CD4-positive, alpha-beta T cell treated with Interferon gamma for 1 hour (primary cell): Measurements from ENCODE around the gene ZNF91.
"Not testable (repeated sequence)": the region's sequence is repeated elsewhere in the genome, so short reads cannot be mapped to it uniquely, and the experiment has no call there.

Experiments
- DNase-seq: peaks from one replicate; pipeline ENCODE4 v3.0.0-alpha.2; 2020

ZNF91 gene

GRCh38 chr19:23395041-23395721 lies at the start of gene ZNF91:
Gene ZNF91 (minus strand): TSS chr19:23395471. CDS start chr19:23395354, 117 bp downstream.
- peak; percentile 93 for DNase-seq

- DNase-seq = no peak
Observed at GRCh38 chr19:23440791-23441190, 45.5 kb upstream of the ZNF91 start.

GRCh38 chr19:23440207-23440606 lies 44.9 kb upstream of the ZNF91 start:
- DNase-seq = no peak

GRCh38 chr19:23439623-23440022 lies 44.4 kb upstream of the ZNF91 start:
- no peak for DNase-seq

GRCh38 chr19:23437901-23438300 lies 42.6 kb upstream of the ZNF91 start:
- no peak for DNase-seq

- no peak for DNase-seq
Observed at GRCh38 chr19:23436944-23437343, 41.7 kb upstream of the ZNF91 start.

GRCh38 chr19:23436318-23436717 lies 41.0 kb upstream of the ZNF91 start:
- DNase-seq = no peak

- DNase-seq = no peak
Observed at GRCh38 chr19:23420824-23421223, 25.6 kb upstream of the ZNF91 start.

GRCh38 chr19:23419261-23419660 lies 24.0 kb upstream of the ZNF91 start:
- DNase-seq = not testable (repeated sequence)

- DNase-seq = no peak
Observed at GRCh38 chr19:23415561-23416191, 20.4 kb upstream of the ZNF91 start.

- no peak for DNase-seq
Observed at GRCh38 chr19:23415034-23415433, 19.8 kb upstream of the ZNF91 start.

- no peak for DNase-seq
Observed at GRCh38 chr19:23410155-23410554, 14.9 kb upstream of the ZNF91 start.

GRCh38 chr19:23409392-23410048 lies 14.2 kb upstream of the ZNF91 start:
- no peak for DNase-seq

- no peak for DNase-seq
Observed at GRCh38 chr19:23407616-23408133, 12.4 kb upstream of the ZNF91 start.

GRCh38 chr19:23406721-23407120 lies 11.4 kb upstream of the ZNF91 start:
- no peak for DNase-seq

- DNase-seq = no peak
Observed at GRCh38 chr19:23406091-23406490, 10.8 kb upstream of the ZNF91 start.

GRCh38 chr19:23404676-23405075 lies 9.4 kb upstream of the ZNF91 start:
- DNase-seq = no peak

GRCh38 chr19:23403581-23404324 lies 8.5 kb upstream of the ZNF91 start:
- no peak for DNase-seq

- DNase-seq = no peak
Observed at GRCh38 chr19:23403052-23403451, 7.8 kb upstream of the ZNF91 start.

GRCh38 chr19:23402388-23402787 lies 7.1 kb upstream of the ZNF91 start:
- DNase-seq = no peak

- DNase-seq = no peak
Observed at GRCh38 chr19:23401086-23401610, 5.9 kb upstream of the ZNF91 start.

GRCh38 chr19:23399443-23399842 lies 4.2 kb upstream of the ZNF91 start:
- no peak for DNase-seq

GRCh38 chr19:23395722-23396117 lies 449 bp upstream of the ZNF91 start:
- not testable (repeated sequence) for DNase-seq
